ENCODE results near the gene ITGA3.

Gene ITGA3

DNA sequence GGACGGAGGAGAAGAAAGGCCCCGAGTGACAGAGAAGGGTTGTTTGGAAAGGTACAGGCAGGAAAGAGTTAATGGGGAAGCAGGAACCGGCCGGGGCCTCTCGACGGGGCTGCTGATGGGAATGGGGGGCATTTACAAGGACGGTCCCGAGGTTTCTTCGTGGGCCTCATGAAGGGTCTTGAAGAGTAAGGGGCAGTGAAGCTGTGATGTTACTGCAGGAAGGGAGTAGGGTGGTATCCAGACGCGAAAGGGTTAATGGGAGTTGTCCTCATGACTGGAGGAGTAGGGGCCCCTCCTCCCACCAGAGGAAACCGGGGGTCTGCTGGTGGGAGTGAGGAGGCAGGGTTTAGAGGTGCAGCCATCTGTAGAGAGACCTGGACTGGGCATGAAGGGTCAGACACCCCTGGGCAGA lies 39.7 kb downstream of the ITGA3 start:
- ATAC-seq (ENCODE audit: low read depth) (no peak), DNase-seq (ENCODE audit: low spot score) (no peak)
- peaks cover 3% of the 10 kb centered on the region for H3K4me1 ChIP-seq (ENCODE audit: insufficient read depth, poor library complexity, severe bottlenecking)
- H3K27me3 ChIP-seq (ENCODE audit: insufficient read depth, poor library complexity, severe bottlenecking): no peaks in the 10 kb centered on the region
- H3K27ac ChIP-seq (ENCODE audit: poor library complexity, severe bottlenecking): peak overlapping the region; percentile 55
- peak overlapping the region; percentile 52 for H3K4me3 ChIP-seq (ENCODE audit: severe bottlenecking)
- peaks cover 6% of the 10 kb centered on the region; the same call in 1 of the 2 replicates for H3K36me3 ChIP-seq (ENCODE audit: low read depth)
- no peaks in the 10 kb centered on the region for H3K9me3 ChIP-seq (ENCODE audit: severe bottlenecking)
- TF ChIP-seq, protein P1, sequence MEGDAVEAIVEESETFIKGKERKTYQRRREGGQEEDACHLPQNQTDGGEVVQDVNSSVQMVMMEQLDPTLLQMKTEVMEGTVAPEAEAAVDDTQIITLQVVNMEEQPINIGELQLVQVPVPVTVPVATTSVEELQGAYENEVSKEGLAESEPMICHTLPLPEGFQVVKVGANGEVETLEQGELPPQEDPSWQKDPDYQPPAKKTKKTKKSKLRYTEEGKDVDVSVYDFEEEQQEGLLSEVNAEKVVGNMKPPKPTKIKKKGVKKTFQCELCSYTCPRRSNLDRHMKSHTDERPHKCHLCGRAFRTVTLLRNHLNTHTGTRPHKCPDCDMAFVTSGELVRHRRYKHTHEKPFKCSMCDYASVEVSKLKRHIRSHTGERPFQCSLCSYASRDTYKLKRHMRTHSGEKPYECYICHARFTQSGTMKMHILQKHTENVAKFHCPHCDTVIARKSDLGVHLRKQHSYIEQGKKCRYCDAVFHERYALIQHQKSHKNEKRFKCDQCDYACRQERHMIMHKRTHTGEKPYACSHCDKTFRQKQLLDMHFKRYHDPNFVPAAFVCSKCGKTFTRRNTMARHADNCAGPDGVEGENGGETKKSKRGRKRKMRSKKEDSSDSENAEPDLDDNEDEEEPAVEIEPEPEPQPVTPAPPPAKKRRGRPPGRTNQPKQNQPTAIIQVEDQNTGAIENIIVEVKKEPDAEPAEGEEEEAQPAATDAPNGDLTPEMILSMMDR (IDR thresholded peaks at IDR 0.05; ENCODE audit: poor library complexity, severe bottlenecking): no peak

DNA sequence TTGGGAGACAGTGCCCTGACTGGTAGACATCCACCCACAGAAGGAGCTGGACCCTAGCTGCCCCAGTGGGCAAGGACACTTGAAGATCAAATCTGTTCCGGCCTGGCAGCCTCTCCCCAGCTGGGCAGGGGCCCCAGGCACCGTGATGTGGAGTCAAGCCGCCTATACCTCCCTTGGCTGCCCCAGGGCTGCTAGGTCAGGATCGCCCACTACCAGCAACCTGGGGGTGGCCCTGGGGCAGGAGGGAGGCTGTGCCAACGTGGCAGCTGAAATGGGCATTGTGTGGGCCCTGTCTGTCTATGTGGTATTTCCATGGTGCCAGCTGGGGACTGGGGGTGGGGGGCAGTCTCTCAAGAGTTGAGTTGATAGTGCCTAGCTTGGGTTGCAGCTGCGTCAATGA lies 40.2 kb downstream of the ITGA3 start:
- no peaks in the 10 kb centered on the region for H3K9me3 ChIP-seq (ENCODE audit: severe bottlenecking)
- H3K27me3 ChIP-seq (ENCODE audit: insufficient read depth, poor library complexity, severe bottlenecking): no peaks in the 10 kb centered on the region
- TF ChIP-seq, protein P1 (IDR thresholded peaks at IDR 0.05; ENCODE audit: poor library complexity, severe bottlenecking): no peak
- peak overlapping the region; percentile 55 for H3K27ac ChIP-seq (ENCODE audit: poor library complexity, severe bottlenecking)
- DNase-seq (ENCODE audit: low spot score): peak; percentile 65
- H3K4me1 ChIP-seq (ENCODE audit: insufficient read depth, poor library complexity, severe bottlenecking): peaks cover 3% of the 10 kb centered on the region
- ATAC-seq (ENCODE audit: low read depth): no peak
- H3K36me3 ChIP-seq (ENCODE audit: low read depth): 0 out of 2 replicates have a peak, but pooled peaks cover 6% of the 10 kb centered on the region
- peak overlapping the region; percentile 52 for H3K4me3 ChIP-seq (ENCODE audit: severe bottlenecking)

DNA sequence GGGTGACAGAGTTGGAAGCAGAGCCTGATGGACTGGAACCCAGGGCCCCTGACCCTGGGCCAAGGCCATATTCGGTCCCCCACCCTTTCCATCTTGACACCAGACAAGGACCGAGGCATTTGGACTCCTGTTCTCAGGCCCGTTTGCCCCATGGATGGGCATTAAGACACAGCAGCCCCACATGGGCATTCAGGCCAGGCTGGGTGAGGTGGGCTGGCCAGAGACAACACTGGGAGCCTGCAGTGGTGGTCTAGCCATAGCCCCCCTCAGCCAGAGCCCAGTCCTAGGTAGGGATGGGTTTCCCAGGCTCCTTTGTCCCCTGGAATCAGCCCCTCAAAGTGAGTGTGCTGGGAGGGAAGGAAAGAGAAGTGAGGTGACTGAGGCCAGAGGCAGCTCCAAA lies 40.8 kb downstream of the ITGA3 start:
- ATAC-seq (ENCODE audit: low read depth): no peak
- Histone ChIP-seq H3K4me3 (ENCODE audit: severe bottlenecking) (no peak overlapping the region), H3K27me3 (ENCODE audit: insufficient read depth, poor library complexity, severe bottlenecking) (no peaks in the 10 kb centered on the region), H3K36me3 (ENCODE audit: low read depth) (0 out of 2 replicates have a peak, but pooled peaks cover 6% of the 10 kb centered on the region), H3K27ac (ENCODE audit: poor library complexity, severe bottlenecking) (no peak overlapping the region), H3K4me1 (ENCODE audit: insufficient read depth, poor library complexity, severe bottlenecking) (peaks cover 3% of the 10 kb centered on the region), H3K9me3 (ENCODE audit: severe bottlenecking) (no peaks in the 10 kb centered on the region)
- peak; percentile 35 for DNase-seq (ENCODE audit: low spot score)
- TF ChIP-seq, protein P1 (IDR thresholded peaks at IDR 0.05; ENCODE audit: poor library complexity, severe bottlenecking): no peak

DNA sequence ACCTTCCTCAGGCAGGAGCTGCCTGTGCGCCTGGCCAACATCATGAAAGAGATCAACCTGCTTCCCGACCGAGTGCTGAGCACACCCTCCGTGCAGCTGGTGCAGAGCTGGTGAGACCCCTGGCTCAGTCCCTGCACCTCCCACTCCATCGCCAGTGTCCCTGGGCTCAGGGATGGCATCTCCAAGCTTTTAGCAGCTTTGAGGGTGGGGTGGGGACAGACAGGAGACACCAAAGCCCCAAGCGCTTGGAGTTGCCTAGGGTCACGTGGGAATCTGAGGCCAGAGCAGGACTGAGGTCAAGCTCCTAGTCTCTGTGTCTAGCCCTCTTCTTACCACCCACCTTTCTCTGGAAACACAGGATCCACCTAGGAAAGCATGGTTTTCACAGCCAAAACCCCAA lies 41.5 kb downstream of the ITGA3 start:
- Histone ChIP-seq H3K36me3 (ENCODE audit: low read depth) (0 out of 2 replicates have a peak, but pooled peaks cover 6% of the 10 kb centered on the region), H3K27ac (ENCODE audit: poor library complexity, severe bottlenecking) (no peak overlapping the region), H3K27me3 (ENCODE audit: insufficient read depth, poor library complexity, severe bottlenecking) (no peaks in the 10 kb centered on the region), H3K4me1 (ENCODE audit: insufficient read depth, poor library complexity, severe bottlenecking) (peaks cover 3% of the 10 kb centered on the region), H3K4me3 (ENCODE audit: severe bottlenecking) (no peak overlapping the region), H3K9me3 (ENCODE audit: severe bottlenecking) (no peaks in the 10 kb centered on the region)
- TF ChIP-seq, protein P1 (IDR thresholded peaks at IDR 0.05; ENCODE audit: poor library complexity, severe bottlenecking): no peak
- peak; percentile 52 for DNase-seq (ENCODE audit: low spot score)
- ATAC-seq (ENCODE audit: low read depth): no peak

DNA sequence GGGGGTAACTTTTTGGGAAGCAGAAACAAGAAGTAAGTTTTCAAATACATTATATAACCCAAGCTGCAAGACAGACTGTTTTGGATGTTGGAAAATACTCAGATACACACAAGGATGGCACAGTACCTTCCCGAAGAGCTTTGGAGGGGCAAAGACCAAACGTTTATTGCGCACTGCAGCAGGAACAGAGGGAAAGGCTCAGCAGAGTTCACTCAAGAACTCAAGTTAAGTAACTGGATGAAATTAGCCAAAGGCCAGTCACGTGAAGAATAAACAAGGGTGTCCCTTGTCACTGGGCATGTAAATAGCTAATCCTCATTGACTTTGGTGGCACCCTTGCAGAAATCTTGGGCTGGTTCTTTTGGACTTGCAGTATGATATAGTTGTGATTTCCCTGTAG lies 42.0 kb downstream of the ITGA3 start:
- Histone ChIP-seq H3K4me1 (ENCODE audit: insufficient read depth, poor library complexity, severe bottlenecking) (peaks cover 3% of the 10 kb centered on the region), H3K27ac (ENCODE audit: poor library complexity, severe bottlenecking) (no peak overlapping the region), H3K36me3 (ENCODE audit: low read depth) (0 out of 2 replicates have a peak, but pooled peaks cover 6% of the 10 kb centered on the region), H3K9me3 (ENCODE audit: severe bottlenecking) (no peaks in the 10 kb centered on the region), H3K4me3 (ENCODE audit: severe bottlenecking) (no peak overlapping the region), H3K27me3 (ENCODE audit: insufficient read depth, poor library complexity, severe bottlenecking) (no peaks in the 10 kb centered on the region)
- TF ChIP-seq, protein P1 (IDR thresholded peaks at IDR 0.05; ENCODE audit: poor library complexity, severe bottlenecking): no peak
- ATAC-seq (ENCODE audit: low read depth) (no peak), DNase-seq (ENCODE audit: low spot score) (no peak)
